Urothelium cell line (cell line): ENCODE measurements around the gene CECR2.

ENCODE experiments used
- DNase-seq: peaks from one replicate; pipeline ENCODE4 v3.0.0; 2011; ENCODE audit warnings: low spot score, mixed read lengths
- FAIRE-seq: peaks from 2 replicates; lab custom pipeline; 2011; peaks lifted over from hg19 to GRCh38; lab: Jason Lieb, UNC

CECR2 gene

GRCh38 chr22:17366830-17367229, 2.4 kb upstream of the CECR2 start:
- FAIRE-seq (no peak), DNase-seq (peak; percentile 62)

- DNase-seq, result no peak
- FAIRE-seq, result no peak
Observed at GRCh38 chr22:17368144-17368543, 1.1 kb upstream of the CECR2 start.

GRCh38 chr22:17368554-17369438, 464 bp upstream of the CECR2 start:
- peak; percentile 69 for DNase-seq
- no peak for FAIRE-seq

GRCh38 chr22:17370026-17370765, 936 bp downstream of the CECR2 start:
- DNase-seq (peak; percentile 16), FAIRE-seq (no peak)

- DNase-seq (no peak), FAIRE-seq (no peak)
Observed at GRCh38 chr22:17370766-17371432, 1.6 kb downstream of the CECR2 start.

GRCh38 chr22:17371448-17371847, 2.2 kb downstream of the CECR2 start:
- no peak for FAIRE-seq
- no peak for DNase-seq

- no peak for FAIRE-seq
Observed at GRCh38 chr22:17373855-17374254, 4.6 kb downstream of the CECR2 start.

GRCh38 chr22:17375914-17376614, 6.8 kb downstream of the CECR2 start:
- FAIRE-seq (no peak), DNase-seq (no peak)

More at GRCh38 chr22:17373855-17374254, 4.6 kb downstream of the CECR2 start:
- DNase-seq, result no peak

GRCh38 chr22:17376950-17377349, 7.7 kb downstream of the CECR2 start:
- no peak for DNase-seq
- FAIRE-seq, result no peak

- DNase-seq (no peak), FAIRE-seq (no peak)
Observed at GRCh38 chr22:17379944-17380343, 10.7 kb downstream of the CECR2 start.

GRCh38 chr22:17380359-17381087, 11.3 kb downstream of the CECR2 start:
- DNase-seq, result no peak

GRCh38 chr22:17381192-17381913, 12.1 kb downstream of the CECR2 start:
- no peak for FAIRE-seq
- DNase-seq, result no peak

More at GRCh38 chr22:17380359-17381087, 11.3 kb downstream of the CECR2 start:
- no peak for FAIRE-seq

- DNase-seq (no peak), FAIRE-seq (no peak)
Observed at GRCh38 chr22:17384612-17385330, 15.5 kb downstream of the CECR2 start.

- DNase-seq (no peak), FAIRE-seq (no peak)
Observed at GRCh38 chr22:17387356-17387755, 18.1 kb downstream of the CECR2 start.

- FAIRE-seq, result no peak
- no peak for DNase-seq
Observed at GRCh38 chr22:17388235-17388634, 19.0 kb downstream of the CECR2 start.

GRCh38 chr22:17390087-17390486, 20.8 kb downstream of the CECR2 start:
- DNase-seq (no peak), FAIRE-seq (no peak)

- FAIRE-seq (no peak), DNase-seq (no peak)
Observed at GRCh38 chr22:17396516-17396915, 27.3 kb downstream of the CECR2 start.

GRCh38 chr22:17397756-17398547, 28.7 kb downstream of the CECR2 start:
- no peak for FAIRE-seq
- DNase-seq, result peak; percentile 9
